D721Med (cell line): ENCODE data around the gene MAP3K20.
"Not testable (repeated sequence)": the region's sequence is repeated elsewhere in the genome, so short reads cannot be mapped to it uniquely, and the experiment has no call there.

Experiments
- DNase-seq: peaks from one replicate; pipeline ENCODE4 v3.0.0; 2011; ENCODE audit warnings: low spot score; ENCODE audit not compliant: insufficient read length
- FAIRE-seq: peaks from 2 replicates; lab custom pipeline; 2011; peaks lifted over from hg19 to GRCh38; lab: Jason Lieb, UNC
- CTCF ChIP-seq: IDR thresholded peaks from 2 replicates; pipeline ENCODE4 v1.5.1; 2012; ENCODE audit warnings: mild to moderate bottlenecking, control low read depth; ENCODE audit not compliant: insufficient read depth; ENCODE audit errors: missing control alignments

MAP3K20 gene

GRCh38 chr2:173199294-173199693, 123.6 kb downstream of the MAP3K20 start:
- no peak for DNase-seq
- FAIRE-seq, result peak; percentile 46

GRCh38 chr2:173202570-173202969, 126.9 kb downstream of the MAP3K20 start:
- DNase-seq (no peak), FAIRE-seq (no peak)
- TF ChIP-seq CTCF, result no peak

More at GRCh38 chr2:173199294-173199693, 123.6 kb downstream of the MAP3K20 start:
- TF ChIP-seq CTCF, result no peak

GRCh38 chr2:173204316-173204715, 128.7 kb downstream of the MAP3K20 start:
- DNase-seq, result no peak
- no peak for TF ChIP-seq CTCF
- FAIRE-seq, result no peak

- FAIRE-seq (no peak), DNase-seq (no peak)
- TF ChIP-seq CTCF, result no peak
Observed at GRCh38 chr2:173205375-173205774, 129.7 kb downstream of the MAP3K20 start.

- DNase-seq, FAIRE-seq: not testable (repeated sequence)
Observed at GRCh38 chr2:173207124-173207523, 131.5 kb downstream of the MAP3K20 start.

GRCh38 chr2:173210270-173211196, 134.9 kb downstream of the MAP3K20 start:
- FAIRE-seq (peak; percentile 81), DNase-seq (no peak)
- TF ChIP-seq CTCF, result peak; percentile 94

GRCh38 chr2:173213181-173213580, 137.5 kb downstream of the MAP3K20 start:
- TF ChIP-seq CTCF, result no peak
- DNase-seq (no peak), FAIRE-seq (no peak)
